Measurements from ENCODE around the gene TFF3. TPM values are rescaled to one million over a fixed set of nuclear protein-coding genes. Genes with fewer than 3 reads are reported as not detected.

The TFF3 gene
- total and polyA plus RNA-seq, 2 of the 4 experiments (the other 2 are of a cell fraction), result not detected

DNA sequence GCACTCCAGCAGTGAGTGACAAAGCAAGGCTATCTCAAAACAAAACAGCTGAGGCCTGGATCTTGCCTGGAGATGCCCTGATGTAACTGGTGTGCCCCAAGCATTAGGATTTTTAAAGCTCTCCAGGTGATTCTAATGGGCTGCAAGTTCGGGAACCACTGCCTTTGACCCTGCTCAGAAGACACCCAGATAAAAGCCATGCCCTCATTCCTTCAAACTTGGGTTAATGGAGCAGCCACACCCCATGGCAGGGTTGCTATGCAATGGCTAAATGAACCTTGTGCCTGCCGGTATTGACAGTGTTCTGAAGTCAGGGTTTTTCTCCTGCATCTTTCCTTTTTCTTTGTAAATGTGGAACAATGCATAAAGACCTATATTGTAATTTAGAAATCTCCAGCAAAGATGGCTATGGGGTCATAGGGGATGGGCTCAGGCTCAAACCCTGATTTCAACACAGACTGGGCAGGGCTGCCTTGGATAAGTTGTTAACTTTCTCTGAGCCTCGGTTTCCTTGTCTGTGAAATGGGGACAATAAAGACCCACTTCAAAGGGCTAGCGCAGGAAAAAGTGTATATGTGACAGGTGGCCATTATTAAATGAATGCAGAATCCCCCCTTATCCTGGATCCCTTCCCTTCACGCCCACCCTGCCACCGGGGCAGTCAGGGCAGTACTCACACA lies 453 bp downstream of the TFF3 start:
- Histone ChIP-seq H2AK9ac (replicated peaks; ENCODE audit: low read depth, low read length, poor library complexity) (no peak overlapping the region), H2BK120ac (ENCODE audit: low read depth, low read length) (no peak overlapping the region), H3K18ac (ENCODE audit: low read depth, low read length) (no peak overlapping the region), H3K56ac (ENCODE audit: extremely low read depth, insufficient read depth, low read length) (no peak overlapping the region), H3K9me3 (ENCODE audit: control insufficient read depth, insufficient read depth, low read length) (no peaks in the 10 kb centered on the region), H3K27me3 (ENCODE audit: control insufficient read depth, insufficient read depth, low read length) (peaks cover 53% of the 10 kb centered on the region; the same call in 1 of the 2 replicates), H3K9ac (ENCODE audit: low read depth, low read length) (no peak overlapping the region), H3K27ac (ENCODE audit: insufficient read depth, low read length) (no peak overlapping the region), H2BK5ac (ENCODE audit: low read depth, low read length, poor library complexity, severe bottlenecking) (no peak overlapping the region), H3K79me1 (ENCODE audit: low read depth in 1 of 2, low read length in 2 of 2) (no peaks in the 10 kb centered on the region), H2AK5ac (ENCODE audit: low read depth, low read length) (no peak overlapping the region), H3K36me3 (ENCODE audit: control insufficient read depth, insufficient read depth, low read length) (no peaks in the 10 kb centered on the region), H2BK15ac (ENCODE audit: low read depth, low read length) (no peak overlapping the region), H3K4ac (ENCODE audit: low read depth, low read length) (no peak overlapping the region), H2BK20ac (ENCODE audit: low read depth, low read length) (no peak overlapping the region), H3K9me1 (ENCODE audit: insufficient read depth, low read length) (no peaks in the 10 kb centered on the region), H2AFZ (replicated peaks; ENCODE audit: low read length, poor library complexity) (peak overlapping the region; percentile 56), H3K14ac (replicated peaks; ENCODE audit: low read depth, low read length) (no peak overlapping the region), H3K4me2 (ENCODE audit: low read depth, low read length) (no peak overlapping the region), H3K23ac (ENCODE audit: low read depth, low read length) (no peak overlapping the region), H4K8ac (ENCODE audit: low read depth in 2 of 2, low read length in 2 of 2) (no peak overlapping the region), H3K4me1 (ENCODE audit: control insufficient read depth, insufficient read depth, low read length) (no peaks in the 10 kb centered on the region), H4K5ac (ENCODE audit: low read depth, low read length) (no peak overlapping the region), H3K4me3 (ENCODE audit: insufficient read depth, low read depth, low read length) (no peak overlapping the region), H4K20me1 (ENCODE audit: insufficient read depth, low read length) (no peaks in the 10 kb centered on the region; the same call in 1 of the 2 replicates), H4K91ac (ENCODE audit: insufficient read depth, low read depth, low read length) (no peak overlapping the region)
- in situ Hi-C loops (cut with MboI; ENCODE audit: low sequenced_read_pairs) (no loop called here), dilution Hi-C loops (cut with HindIII; ENCODE audit: low sequenced_read_pairs, unreplicated experiment) (no loop called here), intact Hi-C loops (cut with micrococcal nuclease) (no loop called here)
- ChIA-PET POLR2A (ENCODE audit: unreplicated experiment) (no interaction called here), CTCF (interaction anchor here (0.8 kb wide), 1 partner anchor 56 kb away, joined by 3 read pairs; no protein-coding TSS in a partner anchor)
- no peak for DNase-seq
- ATAC-seq (ENCODE audit: low read depth), result no peak
- no TSS peak for BruUV-seq (replicated peaks)
- 100% methylated on average over 2 of the region's 6 CpGs; no CpG with 5 or more reads in 1 of the 2 experiments for WGBS, 2 experiments (ENCODE audit: extremely low coverage in 2 of 2, insufficient read length in 1 of 2)
- TF ChIP-seq, protein P1, sequence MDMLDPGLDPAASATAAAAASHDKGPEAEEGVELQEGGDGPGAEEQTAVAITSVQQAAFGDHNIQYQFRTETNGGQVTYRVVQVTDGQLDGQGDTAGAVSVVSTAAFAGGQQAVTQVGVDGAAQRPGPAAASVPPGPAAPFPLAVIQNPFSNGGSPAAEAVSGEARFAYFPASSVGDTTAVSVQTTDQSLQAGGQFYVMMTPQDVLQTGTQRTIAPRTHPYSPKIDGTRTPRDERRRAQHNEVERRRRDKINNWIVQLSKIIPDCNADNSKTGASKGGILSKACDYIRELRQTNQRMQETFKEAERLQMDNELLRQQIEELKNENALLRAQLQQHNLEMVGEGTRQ (IDR thresholded peaks at IDR 0.05; ENCODE audit: low read depth, low read length), result no peak
- TF ChIP-seq CEBPB (IDR thresholded peaks at IDR 0.05; ENCODE audit: low read depth, low read length) (no peak), MAZ (IDR thresholded peaks at IDR 0.05; ENCODE audit: borderline replicate concordance, low read depth, low read length) (no peak), MAFK (IDR thresholded peaks at IDR 0.05; ENCODE audit: low read depth, low read length) (no peak), CHD1 (IDR thresholded peaks at IDR 0.05; ENCODE audit: low read depth, low read length) (no peak), RAD21 (IDR thresholded peaks at IDR 0.05; ENCODE audit: low read length) (no peak), BHLHE40 (IDR thresholded peaks at IDR 0.05; ENCODE audit: low read depth, low read length) (no peak), SMC3 (IDR thresholded peaks at IDR 0.05; ENCODE audit: low read depth, low read length) (no peak), NFE2L2 (IDR thresholded peaks at IDR 0.05; ENCODE audit: low read depth, low read length) (no peak), RCOR1 (IDR thresholded peaks at IDR 0.05; ENCODE audit: insufficient replicate concordance, low read length) (no peak), FOS (IDR thresholded peaks at IDR 0.05; ENCODE audit: low read depth, low read length) (no peak), MXI1 (IDR thresholded peaks at IDR 0.05; ENCODE audit: borderline replicate concordance, low read depth, low read length) (no peak), POLR2A (IDR thresholded peaks at IDR 0.05; ENCODE audit: low read depth, low read length) (no peak), RFX5 (IDR thresholded peaks at IDR 0.05; ENCODE audit: low read depth, low read length) (no peak)
- TF ChIP-seq, protein P2, sequence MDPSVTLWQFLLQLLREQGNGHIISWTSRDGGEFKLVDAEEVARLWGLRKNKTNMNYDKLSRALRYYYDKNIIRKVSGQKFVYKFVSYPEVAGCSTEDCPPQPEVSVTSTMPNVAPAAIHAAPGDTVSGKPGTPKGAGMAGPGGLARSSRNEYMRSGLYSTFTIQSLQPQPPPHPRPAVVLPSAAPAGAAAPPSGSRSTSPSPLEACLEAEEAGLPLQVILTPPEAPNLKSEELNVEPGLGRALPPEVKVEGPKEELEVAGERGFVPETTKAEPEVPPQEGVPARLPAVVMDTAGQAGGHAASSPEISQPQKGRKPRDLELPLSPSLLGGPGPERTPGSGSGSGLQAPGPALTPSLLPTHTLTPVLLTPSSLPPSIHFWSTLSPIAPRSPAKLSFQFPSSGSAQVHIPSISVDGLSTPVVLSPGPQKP (IDR thresholded peaks at IDR 0.05; ENCODE audit: borderline replicate concordance, low read depth, low read length), result no peak
- TF ChIP-seq, protein P3, sequence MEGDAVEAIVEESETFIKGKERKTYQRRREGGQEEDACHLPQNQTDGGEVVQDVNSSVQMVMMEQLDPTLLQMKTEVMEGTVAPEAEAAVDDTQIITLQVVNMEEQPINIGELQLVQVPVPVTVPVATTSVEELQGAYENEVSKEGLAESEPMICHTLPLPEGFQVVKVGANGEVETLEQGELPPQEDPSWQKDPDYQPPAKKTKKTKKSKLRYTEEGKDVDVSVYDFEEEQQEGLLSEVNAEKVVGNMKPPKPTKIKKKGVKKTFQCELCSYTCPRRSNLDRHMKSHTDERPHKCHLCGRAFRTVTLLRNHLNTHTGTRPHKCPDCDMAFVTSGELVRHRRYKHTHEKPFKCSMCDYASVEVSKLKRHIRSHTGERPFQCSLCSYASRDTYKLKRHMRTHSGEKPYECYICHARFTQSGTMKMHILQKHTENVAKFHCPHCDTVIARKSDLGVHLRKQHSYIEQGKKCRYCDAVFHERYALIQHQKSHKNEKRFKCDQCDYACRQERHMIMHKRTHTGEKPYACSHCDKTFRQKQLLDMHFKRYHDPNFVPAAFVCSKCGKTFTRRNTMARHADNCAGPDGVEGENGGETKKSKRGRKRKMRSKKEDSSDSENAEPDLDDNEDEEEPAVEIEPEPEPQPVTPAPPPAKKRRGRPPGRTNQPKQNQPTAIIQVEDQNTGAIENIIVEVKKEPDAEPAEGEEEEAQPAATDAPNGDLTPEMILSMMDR (conservative IDR thresholded peaks at IDR 0.05; ENCODE audit: low read depth, low read length), result no peak
